ENCODE measurements around the gene CIDEA.

DNA sequence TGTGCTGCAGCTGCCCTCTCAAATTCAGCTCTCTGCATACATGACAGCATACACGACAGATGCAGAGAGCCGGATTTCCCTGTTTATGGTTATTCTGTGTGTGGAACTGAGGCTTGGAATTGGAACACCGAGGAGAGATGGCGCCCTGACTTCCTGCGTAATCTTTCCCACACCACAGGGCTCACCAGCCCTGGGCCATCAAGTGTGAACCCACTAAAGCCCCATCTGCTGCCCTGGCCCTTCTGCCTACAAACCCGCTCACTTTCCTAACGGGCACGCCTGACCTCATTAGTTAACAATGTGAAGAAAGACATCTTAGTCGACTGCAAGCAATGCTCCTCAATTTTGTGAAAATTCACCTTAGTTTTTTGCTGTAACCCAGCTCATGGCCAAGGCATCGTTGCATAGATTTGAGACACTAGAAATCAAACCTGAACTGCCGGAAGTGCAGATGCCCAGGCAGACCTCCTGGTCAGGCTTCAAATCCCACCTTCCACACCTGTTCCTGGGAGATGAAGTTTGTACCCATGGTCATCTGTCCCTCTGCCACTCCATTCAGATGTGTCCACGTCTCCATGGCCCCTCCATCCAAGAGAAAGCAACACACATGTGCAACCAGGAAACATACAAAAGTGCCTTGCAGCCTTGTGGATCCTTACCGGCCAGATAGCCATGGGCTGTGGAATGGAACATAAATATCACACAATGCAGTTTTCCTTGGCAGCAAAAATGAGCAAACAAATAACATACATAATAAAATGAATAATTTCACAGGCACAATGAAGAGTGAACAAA lies 5.0 kb upstream of the CIDEA start:
- TF ChIP-seq, protein P1, sequence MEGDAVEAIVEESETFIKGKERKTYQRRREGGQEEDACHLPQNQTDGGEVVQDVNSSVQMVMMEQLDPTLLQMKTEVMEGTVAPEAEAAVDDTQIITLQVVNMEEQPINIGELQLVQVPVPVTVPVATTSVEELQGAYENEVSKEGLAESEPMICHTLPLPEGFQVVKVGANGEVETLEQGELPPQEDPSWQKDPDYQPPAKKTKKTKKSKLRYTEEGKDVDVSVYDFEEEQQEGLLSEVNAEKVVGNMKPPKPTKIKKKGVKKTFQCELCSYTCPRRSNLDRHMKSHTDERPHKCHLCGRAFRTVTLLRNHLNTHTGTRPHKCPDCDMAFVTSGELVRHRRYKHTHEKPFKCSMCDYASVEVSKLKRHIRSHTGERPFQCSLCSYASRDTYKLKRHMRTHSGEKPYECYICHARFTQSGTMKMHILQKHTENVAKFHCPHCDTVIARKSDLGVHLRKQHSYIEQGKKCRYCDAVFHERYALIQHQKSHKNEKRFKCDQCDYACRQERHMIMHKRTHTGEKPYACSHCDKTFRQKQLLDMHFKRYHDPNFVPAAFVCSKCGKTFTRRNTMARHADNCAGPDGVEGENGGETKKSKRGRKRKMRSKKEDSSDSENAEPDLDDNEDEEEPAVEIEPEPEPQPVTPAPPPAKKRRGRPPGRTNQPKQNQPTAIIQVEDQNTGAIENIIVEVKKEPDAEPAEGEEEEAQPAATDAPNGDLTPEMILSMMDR (IDR thresholded peaks at IDR 0.05; ENCODE audit: low read length), result no peak
- TF ChIP-seq EZH2 (optimal IDR thresholded peaks at IDR 0.05; ENCODE audit: low read depth, low read length) (no peak), EZH2phosphoT487 (IDR thresholded peaks at IDR 0.05; ENCODE audit: low read length) (no peak)

Measured in MM.1S (cell line).